GM12872 (cell line): ENCODE measurements around the gene C3orf38.

Source experiments
- CTCF ChIP-seq: IDR thresholded peaks from 3 replicates; pipeline ENCODE4 v1.5.1; 2011; ENCODE audit warnings: low read depth, mild to moderate bottlenecking, low read length, moderate library complexity; ENCODE audit not compliant: insufficient read depth

The C3orf38 gene

DNA sequence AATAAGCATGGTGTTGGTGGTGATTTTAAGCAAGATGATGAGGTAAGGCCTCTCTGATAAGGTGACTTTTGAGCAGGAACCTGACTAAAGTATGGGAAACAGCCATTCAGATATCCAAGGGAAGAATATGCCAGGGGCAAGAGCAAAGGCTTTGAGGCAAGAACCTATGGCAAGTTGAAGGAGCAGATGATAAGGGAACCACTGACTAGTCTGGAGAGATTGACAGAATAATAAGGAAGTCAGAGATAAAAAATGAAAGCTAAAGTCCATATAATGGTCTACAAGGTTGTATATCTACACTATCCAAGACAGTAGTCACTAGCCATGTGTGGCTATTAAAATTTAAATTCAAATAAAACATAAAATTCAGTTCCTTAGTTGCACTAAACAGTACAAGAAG, 2.5 kb upstream of the C3orf38 start:
- TF ChIP-seq CTCF: no peak

DNA sequence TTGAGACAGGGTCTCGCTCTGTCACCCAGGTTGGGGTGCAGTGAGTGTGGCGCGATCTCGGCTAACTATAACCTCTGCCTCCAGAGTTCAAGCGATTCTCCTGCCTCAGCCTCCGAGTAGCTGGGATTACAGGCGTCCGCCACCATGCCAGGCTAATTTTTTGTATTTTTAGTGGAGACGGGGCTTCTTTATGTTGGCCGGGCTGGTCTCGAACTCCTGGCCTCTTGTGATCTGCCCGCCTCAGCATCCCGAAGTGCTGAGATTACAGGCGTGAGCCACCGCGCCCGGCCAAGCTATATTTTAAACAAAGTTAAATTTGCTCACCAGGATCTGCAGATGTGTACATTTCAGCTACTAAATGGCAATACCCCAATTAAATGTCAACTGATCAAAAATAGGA, 1.1 kb upstream of the C3orf38 start:
- TF ChIP-seq CTCF: no peak

GRCh38 chr3:88149101-88149508, 654 bp upstream of the C3orf38 start:
- TF ChIP-seq CTCF: no peak

GRCh38 chr3:88150371-88150770, 612 bp downstream of the C3orf38 start:
- TF ChIP-seq CTCF: no peak

- no peak for TF ChIP-seq CTCF
These were observed 1.0 kb downstream of the C3orf38 start for GRCh38 chr3:88150806-88151205.

DNA sequence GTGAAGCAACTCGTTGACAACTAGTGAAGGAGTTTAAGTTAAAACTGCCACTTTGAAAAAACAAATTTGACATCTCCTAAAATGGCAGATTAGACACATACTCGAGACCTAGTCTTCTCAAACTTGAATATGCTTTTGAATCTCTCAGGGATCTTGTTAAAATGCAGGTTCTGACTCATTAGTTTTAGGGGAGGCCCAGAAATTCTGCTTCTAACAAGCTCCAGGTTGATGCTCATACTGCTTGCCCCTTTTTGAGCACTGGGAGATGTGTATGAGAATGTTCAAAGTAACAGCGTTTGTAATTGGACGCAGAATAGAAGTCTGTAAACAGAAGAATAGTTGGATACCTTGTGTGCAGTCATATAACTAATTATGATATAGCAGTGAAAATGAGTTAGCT, 1.6 kb downstream of the C3orf38 start:
- no peak for TF ChIP-seq CTCF

DNA sequence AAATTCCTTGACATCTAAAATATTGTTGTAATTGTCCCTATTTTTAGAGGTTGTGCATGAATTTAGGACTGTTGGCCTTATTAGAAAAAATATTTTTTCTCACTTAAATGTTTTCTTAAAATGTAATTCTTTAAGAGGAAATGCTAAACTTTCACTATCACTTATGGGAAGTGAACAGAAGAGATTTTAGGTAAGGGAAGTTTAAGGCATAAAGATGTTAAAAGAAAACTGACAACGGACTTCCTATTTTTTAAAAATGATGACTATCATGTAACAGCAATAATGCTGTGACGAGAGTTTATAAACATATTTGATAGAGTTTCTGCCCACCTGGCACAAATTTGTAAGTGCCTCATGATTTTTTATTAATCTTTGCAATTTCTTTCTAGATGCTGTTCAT, 3.1 kb downstream of the C3orf38 start:
- no peak for TF ChIP-seq CTCF
